ENCODE results near the gene GTF3C1. TPM values are rescaled to one million over a fixed set of nuclear protein-coding genes. Genes with fewer than 3 reads are reported as not detected.

GTF3C1 gene
- total RNA-seq, 4 donors from 2014 or later: 129 to 276 (median 181) TPM

DNA sequence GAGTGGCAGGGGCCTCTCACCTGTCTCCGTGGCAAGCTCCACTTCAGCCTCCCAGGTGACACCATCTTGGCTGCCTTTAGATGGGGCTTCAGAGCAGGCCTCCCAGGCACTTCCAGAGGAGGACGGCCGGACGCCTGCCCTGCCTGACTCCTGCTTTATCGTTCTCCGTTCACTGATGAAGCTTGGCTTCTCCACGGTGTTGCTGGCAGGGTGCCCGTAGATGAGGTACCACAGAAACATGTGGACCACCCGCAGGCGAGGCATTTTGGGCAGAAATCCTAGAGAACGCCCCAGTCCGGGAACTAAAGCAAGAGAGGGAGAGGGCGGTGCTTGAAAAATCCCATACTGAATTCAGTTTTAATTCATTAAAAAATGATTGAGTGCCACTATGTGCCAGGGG, 54.5 kb downstream of the GTF3C1 start:
- no peak for DNase-seq (ENCODE audit: low spot score in 2 of 2)
- H3K27ac ChIP-seq: no peak overlapping the region
- no peaks in the 10 kb centered on the region for H3K4me1 ChIP-seq
- no peaks in the 10 kb centered on the region for H3K9me3 ChIP-seq
- H3K4me3 ChIP-seq: no peak overlapping the region
- peaks cover 98% of the 10 kb centered on the region for H3K36me3 ChIP-seq
- TF ChIP-seq, protein P1, sequence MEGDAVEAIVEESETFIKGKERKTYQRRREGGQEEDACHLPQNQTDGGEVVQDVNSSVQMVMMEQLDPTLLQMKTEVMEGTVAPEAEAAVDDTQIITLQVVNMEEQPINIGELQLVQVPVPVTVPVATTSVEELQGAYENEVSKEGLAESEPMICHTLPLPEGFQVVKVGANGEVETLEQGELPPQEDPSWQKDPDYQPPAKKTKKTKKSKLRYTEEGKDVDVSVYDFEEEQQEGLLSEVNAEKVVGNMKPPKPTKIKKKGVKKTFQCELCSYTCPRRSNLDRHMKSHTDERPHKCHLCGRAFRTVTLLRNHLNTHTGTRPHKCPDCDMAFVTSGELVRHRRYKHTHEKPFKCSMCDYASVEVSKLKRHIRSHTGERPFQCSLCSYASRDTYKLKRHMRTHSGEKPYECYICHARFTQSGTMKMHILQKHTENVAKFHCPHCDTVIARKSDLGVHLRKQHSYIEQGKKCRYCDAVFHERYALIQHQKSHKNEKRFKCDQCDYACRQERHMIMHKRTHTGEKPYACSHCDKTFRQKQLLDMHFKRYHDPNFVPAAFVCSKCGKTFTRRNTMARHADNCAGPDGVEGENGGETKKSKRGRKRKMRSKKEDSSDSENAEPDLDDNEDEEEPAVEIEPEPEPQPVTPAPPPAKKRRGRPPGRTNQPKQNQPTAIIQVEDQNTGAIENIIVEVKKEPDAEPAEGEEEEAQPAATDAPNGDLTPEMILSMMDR (IDR thresholded peaks at IDR 0.05): no peak
- no peak for TF ChIP-seq POLR2AphosphoS5 (IDR thresholded peaks at IDR 0.05)
- no peak for TF ChIP-seq POLR2A (IDR thresholded peaks at IDR 0.05)
- TF ChIP-seq EP300 (IDR thresholded peaks at IDR 0.05): no peak
- H3K27me3 ChIP-seq: no peaks in the 10 kb centered on the region
- WGBS: 52% methylated on average over 13 of the region's 13 CpGs

DNA sequence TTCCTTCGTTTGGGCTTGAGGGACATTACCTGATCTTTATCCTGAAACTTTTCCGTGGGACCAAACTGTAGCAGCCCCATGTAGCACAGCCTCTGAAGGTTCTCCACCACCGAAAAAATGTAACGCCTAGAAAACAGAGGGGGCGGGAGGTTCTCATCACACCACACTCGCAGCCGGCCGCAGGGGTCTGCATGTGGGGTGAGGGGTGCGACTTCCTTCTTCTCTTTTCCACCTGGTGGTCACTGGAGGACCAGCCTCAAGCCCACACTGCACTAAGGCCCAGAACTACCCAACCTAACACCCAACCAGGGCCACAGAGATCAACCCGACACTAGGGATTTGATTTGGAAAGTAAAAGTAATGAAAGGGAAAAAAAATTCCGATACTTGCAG, 57.1 kb downstream of the GTF3C1 start:
- 93% methylated on average over 11 of the region's 11 CpGs for WGBS
- Histone ChIP-seq H3K9me3 (no peaks in the 10 kb centered on the region), H3K4me1 (no peaks in the 10 kb centered on the region), H3K27ac (no peak overlapping the region), H3K27me3 (no peaks in the 10 kb centered on the region), H3K4me3 (no peak overlapping the region), H3K36me3 (peaks cover 98% of the 10 kb centered on the region)
- DNase-seq (ENCODE audit: low spot score in 2 of 2): no peak
- TF ChIP-seq, protein P1 (IDR thresholded peaks at IDR 0.05): no peak
- TF ChIP-seq POLR2AphosphoS5 (IDR thresholded peaks at IDR 0.05): no peak
- TF ChIP-seq POLR2A (IDR thresholded peaks at IDR 0.05): no peak

DNA sequence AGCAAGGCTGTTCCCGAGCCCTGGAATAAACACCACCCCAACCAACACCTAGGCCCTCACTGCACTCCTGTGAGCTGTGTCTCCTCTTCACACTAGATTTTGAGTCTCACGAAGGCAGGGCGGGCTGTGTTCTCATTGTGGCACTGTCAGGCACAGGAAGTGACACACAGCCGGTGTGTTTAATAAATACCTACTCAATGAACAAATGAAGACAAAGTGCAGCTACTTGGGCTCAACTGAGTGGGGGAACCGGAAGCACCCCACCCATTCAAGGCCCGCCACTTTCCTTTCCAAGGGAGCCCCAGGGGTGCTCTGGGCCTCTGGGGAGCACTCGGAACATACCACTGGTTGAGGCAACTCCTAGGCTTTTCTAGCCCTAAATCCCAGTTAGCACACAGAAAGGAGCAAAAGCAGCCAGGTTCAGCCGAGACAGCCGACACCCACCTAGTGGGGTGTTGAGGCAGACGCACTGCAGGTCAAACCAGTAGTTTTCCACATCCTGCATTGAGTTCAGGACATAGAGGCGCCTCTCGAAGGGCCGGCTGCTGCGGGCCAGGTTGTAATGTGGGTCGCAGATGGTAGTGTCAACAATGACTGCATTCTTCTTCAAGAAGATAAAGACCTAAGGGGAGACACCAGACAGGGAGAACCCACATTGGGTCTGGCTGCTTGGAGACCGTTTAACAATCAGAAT, 57.7 kb downstream of the GTF3C1 start:
- no peak for DNase-seq (ENCODE audit: low spot score in 2 of 2)
- Histone ChIP-seq H3K27me3 (no peaks in the 10 kb centered on the region), H3K36me3 (peaks cover 98% of the 10 kb centered on the region), H3K4me1 (no peaks in the 10 kb centered on the region), H3K27ac (no peak overlapping the region), H3K9me3 (no peaks in the 10 kb centered on the region), H3K4me3 (no peak overlapping the region)
- WGBS: 79% methylated on average over 16 of the region's 16 CpGs
- no peak for TF ChIP-seq POLR2AphosphoS5 (IDR thresholded peaks at IDR 0.05)

DNA sequence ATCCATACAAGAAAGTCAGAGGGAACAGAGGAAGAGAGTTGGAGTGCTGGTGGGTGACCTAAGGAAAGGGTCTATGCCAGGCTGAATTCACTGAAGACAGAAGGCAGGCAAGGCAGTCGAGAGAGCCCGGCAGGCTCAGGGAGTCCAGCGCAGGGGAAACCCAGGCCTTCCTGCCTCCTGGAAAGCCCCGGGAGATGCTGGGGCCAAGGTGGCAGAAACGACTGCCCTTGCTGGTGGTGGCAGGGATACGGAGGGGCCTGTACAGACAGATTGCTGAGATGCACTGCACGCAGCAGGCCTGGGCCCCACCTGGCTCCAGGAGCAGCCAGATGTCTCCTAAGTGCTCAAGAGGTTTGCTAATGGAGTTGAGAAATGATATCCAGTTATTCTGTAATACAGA, 59.8 kb downstream of the GTF3C1 start:
- WGBS: 86% methylated on average over 7 of the region's 7 CpGs
- Histone ChIP-seq H3K27ac (no peak overlapping the region), H3K27me3 (no peaks in the 10 kb centered on the region), H3K4me3 (no peak overlapping the region), H3K36me3 (peaks cover 98% of the 10 kb centered on the region), H3K9me3 (no peaks in the 10 kb centered on the region), H3K4me1 (no peaks in the 10 kb centered on the region)
- DNase-seq (ENCODE audit: low spot score in 2 of 2): no peak
- TF ChIP-seq EP300 (IDR thresholded peaks at IDR 0.05) (no peak), POLR2AphosphoS5 (IDR thresholded peaks at IDR 0.05) (no peak), POLR2A (IDR thresholded peaks at IDR 0.05) (no peak)
- TF ChIP-seq, protein P1 (IDR thresholded peaks at IDR 0.05): no peak

DNA sequence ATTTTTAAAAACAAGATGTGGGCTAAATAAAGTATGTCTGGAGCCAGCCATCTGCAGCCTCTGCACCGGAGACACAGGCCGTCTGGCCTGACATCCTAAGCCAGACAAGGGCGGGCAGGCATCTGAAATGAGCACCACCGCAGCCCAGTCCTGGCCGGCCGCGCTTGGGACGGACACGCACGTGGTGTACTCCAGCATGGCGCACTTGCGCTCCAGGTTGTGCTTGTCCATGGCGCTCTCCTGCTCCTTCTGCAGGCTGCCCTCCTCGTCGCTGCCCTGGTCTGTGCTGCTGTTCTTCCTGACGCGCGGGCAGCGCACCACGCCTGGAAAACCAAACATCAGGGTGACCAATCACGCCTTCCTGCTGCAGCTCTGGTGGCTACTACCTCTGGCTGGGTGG, 60.3 kb downstream of the GTF3C1 start:
- Histone ChIP-seq H3K4me3 (no peak overlapping the region), H3K4me1 (no peaks in the 10 kb centered on the region), H3K9me3 (no peaks in the 10 kb centered on the region), H3K27me3 (no peaks in the 10 kb centered on the region), H3K36me3 (peaks cover 98% of the 10 kb centered on the region), H3K27ac (no peak overlapping the region)
- WGBS: 96% methylated on average over 21 of the region's 21 CpGs
- DNase-seq (ENCODE audit: low spot score in 2 of 2): no peak
- TF ChIP-seq, protein P1 (IDR thresholded peaks at IDR 0.05): no peak
- TF ChIP-seq EP300 (IDR thresholded peaks at IDR 0.05) (no peak), POLR2AphosphoS5 (IDR thresholded peaks at IDR 0.05) (no peak), POLR2A (IDR thresholded peaks at IDR 0.05) (no peak)

DNA sequence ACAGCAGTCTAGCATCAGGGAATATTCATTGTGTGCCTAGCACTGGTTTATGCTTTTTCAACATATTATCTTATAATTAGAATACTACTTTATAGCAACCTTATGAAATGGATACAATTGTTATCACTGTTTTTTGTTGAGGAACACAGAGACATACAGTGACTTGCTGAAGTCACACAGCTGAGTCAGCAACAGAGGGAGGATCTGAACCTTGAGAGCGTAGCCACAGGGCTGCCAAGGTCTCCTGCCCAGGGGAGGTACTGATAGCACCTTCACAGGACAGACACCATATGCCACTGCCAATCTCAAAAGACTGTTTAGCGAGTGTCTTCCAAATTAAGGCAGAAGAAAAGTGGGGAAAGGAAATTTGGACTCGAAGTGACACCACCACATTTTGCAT, 63.0 kb downstream of the GTF3C1 start:
- H3K36me3 ChIP-seq: peaks cover 100% of the 10 kb centered on the region
- no peak for DNase-seq (ENCODE audit: low spot score in 2 of 2)
- H3K27ac ChIP-seq: no peak overlapping the region
- H3K9me3 ChIP-seq: no peaks in the 10 kb centered on the region
- no peaks in the 10 kb centered on the region for H3K27me3 ChIP-seq
- WGBS: 100% methylated on average over 3 of the region's 3 CpGs
- H3K4me3 ChIP-seq: no peak overlapping the region
- TF ChIP-seq POLR2AphosphoS5 (IDR thresholded peaks at IDR 0.05) (no peak), EP300 (IDR thresholded peaks at IDR 0.05) (no peak), POLR2A (IDR thresholded peaks at IDR 0.05) (no peak)
- TF ChIP-seq, protein P1 (IDR thresholded peaks at IDR 0.05): no peak
- no peaks in the 10 kb centered on the region for H3K4me1 ChIP-seq
